GM12891 (cell line): ENCODE data around the gene TAL2. TPM values are rescaled to one million over a fixed set of nuclear protein-coding genes. Genes with fewer than 3 reads are reported as not detected.
A peak's percentile ranks its signal among the peaks of the same experiment; 100 is the strongest.

Source experiments
- DNase-seq: peaks from one replicate; pipeline ENCODE4 v3.0.0; 2011; ENCODE audit warnings: low spot score; ENCODE audit not compliant: insufficient read length
- FAIRE-seq: peaks from 2 replicates; lab custom pipeline; 2011; peaks lifted over from hg19 to GRCh38; lab: Jason Lieb, UNC
- PAX5 ChIP-seq: IDR thresholded peaks from 2 replicates; pipeline ENCODE4 v1.6.1; 2011; ENCODE audit warnings: low read length, moderate library complexity, mild to moderate bottlenecking; ENCODE audit not compliant: insufficient read depth, severe bottlenecking
- POLR2A ChIP-seq: IDR thresholded peaks from 2 replicates; pipeline ENCODE4 v1.6.1; 2011; ENCODE audit warnings: low read depth, low read length, control low read depth
- POLR2AphosphoS5 ChIP-seq: IDR thresholded peaks from 2 replicates; pipeline ENCODE4 v1.6.1; 2011; ENCODE audit warnings: low read depth, low read length, control low read depth
- POU2F2 ChIP-seq: IDR thresholded peaks from 2 replicates; pipeline ENCODE4 v1.6.1; 2011; ENCODE audit warnings: low read depth, mild to moderate bottlenecking, control low read depth, low read length, moderate library complexity
- SPI1 ChIP-seq: IDR thresholded peaks from 2 replicates; pipeline ENCODE4 v1.6.1; 2011; ENCODE audit warnings: low read depth, low read length, control low read depth
- TAF1 ChIP-seq: IDR thresholded peaks from 2 replicates; pipeline ENCODE4 v1.6.1; 2011; ENCODE audit warnings: low read depth, low read length, control low read depth
- polyA plus RNA-seq: library from polyadenylated mRNA; unstranded; fragments of >200 nt; gene quantifications from one replicate; pipeline ENCODE4 v1.2.1, GENCODE V29; 2012; ENCODE audit warnings: low read depth, missing spikeins, inconsistent platforms; ENCODE audit not compliant: missing spikeins

The TAL2 gene
- polyA plus RNA-seq = 0.22 TPM

- DNase-seq (no peak), FAIRE-seq (peak; percentile 62)
- no peak for TF ChIP-seq POU2F2
- TF ChIP-seq SPI1 = peak; percentile 88
Observed at GRCh38 chr9:105662184-105663104, at the start of gene TAL2. Gene TAL2 (plus strand): TSS chr9:105662457. CDS start chr9:105662497, 40 bp downstream.

GRCh38 chr9:105621001-105621400, 41.3 kb upstream of the TAL2 start:
- no peak for FAIRE-seq
- TF ChIP-seq PAX5 = no peak
- TF ChIP-seq POLR2A = no peak
- TF ChIP-seq SPI1 = no peak
- TF ChIP-seq POLR2AphosphoS5 = no peak
- TF ChIP-seq POU2F2 = no peak
- TF ChIP-seq TAF1 = no peak
- no peak for DNase-seq

- FAIRE-seq (no peak), DNase-seq (no peak)
- TF ChIP-seq PAX5 = no peak
Observed at GRCh38 chr9:105625088-105625487, 37.2 kb upstream of the TAL2 start.

GRCh38 chr9:105632807-105633206, 29.4 kb upstream of the TAL2 start:
- TF ChIP-seq SPI1 (no peak), TAF1 (no peak), POLR2AphosphoS5 (no peak), POLR2A (no peak), PAX5 (no peak), POU2F2 (no peak)
- DNase-seq = no peak
- no peak for FAIRE-seq

- DNase-seq (no peak), FAIRE-seq (no peak)
- TF ChIP-seq TAF1 (no peak), POU2F2 (no peak), PAX5 (no peak)
Observed at GRCh38 chr9:105633411-105633810, 28.8 kb upstream of the TAL2 start.

GRCh38 chr9:105636331-105636730, 25.9 kb upstream of the TAL2 start:
- no peak for TF ChIP-seq PAX5
- no peak for TF ChIP-seq SPI1
- no peak for TF ChIP-seq POLR2A
- no peak for TF ChIP-seq POLR2AphosphoS5
- DNase-seq (no peak), FAIRE-seq (no peak)

GRCh38 chr9:105637787-105638395, 24.4 kb upstream of the TAL2 start:
- TF ChIP-seq POLR2AphosphoS5 (no peak), POLR2A (no peak), SPI1 (no peak), TAF1 (no peak), PAX5 (no peak)
- DNase-seq (no peak), FAIRE-seq (no peak)

- DNase-seq = no peak
- no peak for FAIRE-seq
- TF ChIP-seq PAX5 = no peak
- no peak for TF ChIP-seq POLR2AphosphoS5
- TF ChIP-seq SPI1 = peak; percentile 32; the same call in 1 of the 2 replicates
- no peak for TF ChIP-seq TAF1
- no peak for TF ChIP-seq POU2F2
- no peak for TF ChIP-seq POLR2A
Observed at GRCh38 chr9:105639936-105640335, 22.3 kb upstream of the TAL2 start.

- TF ChIP-seq TAF1 = no peak
- no peak for TF ChIP-seq POU2F2
- no peak for TF ChIP-seq POLR2A
- no peak for TF ChIP-seq PAX5
- no peak for TF ChIP-seq POLR2AphosphoS5
- no peak for TF ChIP-seq SPI1
- no peak for DNase-seq
- no peak for FAIRE-seq
Observed at GRCh38 chr9:105643795-105644194, 18.5 kb upstream of the TAL2 start.

- FAIRE-seq (no peak), DNase-seq (no peak)
- TF ChIP-seq POU2F2 (no peak), SPI1 (no peak)
Observed at GRCh38 chr9:105646879-105647594, 15.2 kb upstream of the TAL2 start.
